ENCODE results near the gene ZDHHC20.

- no peak for TF ChIP-seq CTCF (IDR thresholded peaks at IDR 0.05)
- no peak for TF ChIP-seq EP300 (IDR thresholded peaks at IDR 0.05)
- no peak for TF ChIP-seq RAD21 (conservative IDR thresholded peaks at IDR 0.05 in 1 of 2, IDR thresholded peaks at IDR 0.05 in 1 of 2)
- TF ChIP-seq ELK1 (IDR thresholded peaks at IDR 0.05; ENCODE audit: low read depth, low read length) = no peak
- no peak for TF ChIP-seq MAX (IDR thresholded peaks at IDR 0.05)
- no peak for TF ChIP-seq USF2 (IDR thresholded peaks at IDR 0.05)
- TF ChIP-seq FOXS1 (CRISPR knock-in tag; IDR thresholded peaks at IDR 0.05) = no peak
- no peak for TF ChIP-seq JUNB (IDR thresholded peaks at IDR 0.05)
- no peak for TF ChIP-seq KDM1A (IDR thresholded peaks at IDR 0.05; ENCODE audit: low read depth)
Measured at GRCh38 chr13:21338639-21339278, 120.3 kb downstream of the ZDHHC20 start.

Data from A549 (cell line).